ENCODE results near the gene MAP3K21.

GRCh38 chr1:233366575-233366974 lies 39.1 kb downstream of the MAP3K21 start:
- TF ChIP-seq, protein P1, sequence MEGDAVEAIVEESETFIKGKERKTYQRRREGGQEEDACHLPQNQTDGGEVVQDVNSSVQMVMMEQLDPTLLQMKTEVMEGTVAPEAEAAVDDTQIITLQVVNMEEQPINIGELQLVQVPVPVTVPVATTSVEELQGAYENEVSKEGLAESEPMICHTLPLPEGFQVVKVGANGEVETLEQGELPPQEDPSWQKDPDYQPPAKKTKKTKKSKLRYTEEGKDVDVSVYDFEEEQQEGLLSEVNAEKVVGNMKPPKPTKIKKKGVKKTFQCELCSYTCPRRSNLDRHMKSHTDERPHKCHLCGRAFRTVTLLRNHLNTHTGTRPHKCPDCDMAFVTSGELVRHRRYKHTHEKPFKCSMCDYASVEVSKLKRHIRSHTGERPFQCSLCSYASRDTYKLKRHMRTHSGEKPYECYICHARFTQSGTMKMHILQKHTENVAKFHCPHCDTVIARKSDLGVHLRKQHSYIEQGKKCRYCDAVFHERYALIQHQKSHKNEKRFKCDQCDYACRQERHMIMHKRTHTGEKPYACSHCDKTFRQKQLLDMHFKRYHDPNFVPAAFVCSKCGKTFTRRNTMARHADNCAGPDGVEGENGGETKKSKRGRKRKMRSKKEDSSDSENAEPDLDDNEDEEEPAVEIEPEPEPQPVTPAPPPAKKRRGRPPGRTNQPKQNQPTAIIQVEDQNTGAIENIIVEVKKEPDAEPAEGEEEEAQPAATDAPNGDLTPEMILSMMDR (IDR thresholded peaks at IDR 0.05; ENCODE audit: low read depth, low read length), result no peak
- no peak for TF ChIP-seq EZH2phosphoT487 (IDR thresholded peaks at IDR 0.05; ENCODE audit: low read depth)
